Measurements from ENCODE around the gene TAF11L2.
"Not testable (repeated sequence)": the region's sequence is repeated elsewhere in the genome, so short reads cannot be mapped to it uniquely, and the experiment has no call there.

The TAF11L2 gene

GRCh38 chr5:17497931-17498330 is at the start of gene TAF11L2:
TAF11L2 (plus strand) TSS chr5:17498231.
- not testable (repeated sequence) for H3K27ac ChIP-seq

GRCh38 chr5:17448877-17449276 is 49.2 kb upstream of the TAF11L2 start:
- no peak overlapping the region for H3K27ac ChIP-seq
- TF ChIP-seq, protein P1, sequence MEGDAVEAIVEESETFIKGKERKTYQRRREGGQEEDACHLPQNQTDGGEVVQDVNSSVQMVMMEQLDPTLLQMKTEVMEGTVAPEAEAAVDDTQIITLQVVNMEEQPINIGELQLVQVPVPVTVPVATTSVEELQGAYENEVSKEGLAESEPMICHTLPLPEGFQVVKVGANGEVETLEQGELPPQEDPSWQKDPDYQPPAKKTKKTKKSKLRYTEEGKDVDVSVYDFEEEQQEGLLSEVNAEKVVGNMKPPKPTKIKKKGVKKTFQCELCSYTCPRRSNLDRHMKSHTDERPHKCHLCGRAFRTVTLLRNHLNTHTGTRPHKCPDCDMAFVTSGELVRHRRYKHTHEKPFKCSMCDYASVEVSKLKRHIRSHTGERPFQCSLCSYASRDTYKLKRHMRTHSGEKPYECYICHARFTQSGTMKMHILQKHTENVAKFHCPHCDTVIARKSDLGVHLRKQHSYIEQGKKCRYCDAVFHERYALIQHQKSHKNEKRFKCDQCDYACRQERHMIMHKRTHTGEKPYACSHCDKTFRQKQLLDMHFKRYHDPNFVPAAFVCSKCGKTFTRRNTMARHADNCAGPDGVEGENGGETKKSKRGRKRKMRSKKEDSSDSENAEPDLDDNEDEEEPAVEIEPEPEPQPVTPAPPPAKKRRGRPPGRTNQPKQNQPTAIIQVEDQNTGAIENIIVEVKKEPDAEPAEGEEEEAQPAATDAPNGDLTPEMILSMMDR (conservative IDR thresholded peaks at IDR 0.05): no peak
- no peak for TF ChIP-seq ZFX (IDR thresholded peaks at IDR 0.05)

GRCh38 chr5:17452936-17453335 is 45.1 kb upstream of the TAF11L2 start:
- TF ChIP-seq, protein P1 (conservative IDR thresholded peaks at IDR 0.05): no peak
- TF ChIP-seq ZFX (IDR thresholded peaks at IDR 0.05): no peak

GRCh38 chr5:17455942-17456341 is 42.1 kb upstream of the TAF11L2 start:
- TF ChIP-seq, protein P1 (conservative IDR thresholded peaks at IDR 0.05): no peak
- no peak for TF ChIP-seq ZFX (IDR thresholded peaks at IDR 0.05)
- H3K27ac ChIP-seq: no peak overlapping the region

More at GRCh38 chr5:17452936-17453335, 45.1 kb upstream of the TAF11L2 start:
- no peak overlapping the region for H3K27ac ChIP-seq

- H3K27ac ChIP-seq: no peak overlapping the region
- no peak for TF ChIP-seq ZFX (IDR thresholded peaks at IDR 0.05)
- TF ChIP-seq, protein P1 (conservative IDR thresholded peaks at IDR 0.05): no peak
These were observed 36.2 kb upstream of the TAF11L2 start for GRCh38 chr5:17461793-17462192.

- TF ChIP-seq, protein P1 (conservative IDR thresholded peaks at IDR 0.05): no peak
- no peak for TF ChIP-seq ZFX (IDR thresholded peaks at IDR 0.05)
- no peak overlapping the region for H3K27ac ChIP-seq
These were observed 34.4 kb upstream of the TAF11L2 start for GRCh38 chr5:17463653-17464052.

DNA sequence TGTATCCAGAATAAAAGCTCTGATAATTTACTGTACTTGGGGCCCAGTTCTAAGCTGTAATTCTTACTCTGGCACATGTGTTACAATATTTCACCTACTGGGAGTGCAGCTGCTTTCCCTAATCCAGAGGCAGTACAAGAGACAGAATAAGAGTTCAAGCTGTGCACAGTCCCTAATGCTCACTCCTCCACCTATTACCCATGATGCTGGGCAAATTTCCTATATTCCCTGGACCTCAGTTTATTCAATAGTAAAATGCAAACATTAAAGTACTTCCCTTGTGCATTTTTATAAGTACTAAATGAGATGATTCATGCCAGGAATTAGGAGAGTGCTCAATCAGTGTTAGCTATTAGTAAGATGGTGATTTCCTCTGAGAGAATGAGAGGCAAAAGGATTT is 28.0 kb upstream of the TAF11L2 start:
- TF ChIP-seq, protein P1 (conservative IDR thresholded peaks at IDR 0.05): no peak
- no peak for TF ChIP-seq ZFX (IDR thresholded peaks at IDR 0.05)
- H3K27ac ChIP-seq: no peak overlapping the region

DNA sequence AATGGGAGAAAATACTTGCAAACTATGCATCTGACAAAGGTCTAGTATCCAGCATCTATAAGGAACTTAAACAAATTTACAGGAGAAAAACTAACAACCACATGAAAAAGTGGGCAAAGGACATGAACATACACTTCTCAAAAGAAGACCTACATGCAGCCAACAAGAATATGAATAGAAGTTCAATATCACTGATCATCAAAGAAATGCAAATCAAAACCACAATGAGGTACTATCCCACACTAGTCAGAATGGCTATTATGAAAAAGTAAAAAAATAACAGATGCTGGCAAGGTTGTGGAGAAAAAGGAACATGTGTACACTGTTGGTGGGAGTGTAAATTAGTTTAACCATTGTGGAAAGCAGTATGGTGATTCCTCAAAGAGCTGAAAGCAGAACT is 23.0 kb upstream of the TAF11L2 start:
- H3K27ac ChIP-seq: not testable (repeated sequence)

GRCh38 chr5:17477043-17477442 is 21.0 kb upstream of the TAF11L2 start:
- TF ChIP-seq, protein P1 (conservative IDR thresholded peaks at IDR 0.05): no peak
- no peak for TF ChIP-seq ZFX (IDR thresholded peaks at IDR 0.05)
- no peak overlapping the region for H3K27ac ChIP-seq

All from C4-2B (cell line).